Stimulated activated CD4-positive, alpha-beta T cell treated with anti-CD3 and anti-CD28 coated beads, Interleukin-1b, Interleukin-23, amount 100 ng/mL, for 1 hour (primary cell): ENCODE results near the gene LUC7L.
"Not testable (repeated sequence)": the region's sequence is repeated elsewhere in the genome, so short reads cannot be mapped to it uniquely, and the experiment has no call there.

ENCODE experiments used
- DNase-seq, 2 donors: peaks; one replicate each; pipeline ENCODE4 v3.0.0-alpha.2; 2020; ENCODE audit warnings: low read depth in 2 of 2

Gene LUC7L

DNA sequence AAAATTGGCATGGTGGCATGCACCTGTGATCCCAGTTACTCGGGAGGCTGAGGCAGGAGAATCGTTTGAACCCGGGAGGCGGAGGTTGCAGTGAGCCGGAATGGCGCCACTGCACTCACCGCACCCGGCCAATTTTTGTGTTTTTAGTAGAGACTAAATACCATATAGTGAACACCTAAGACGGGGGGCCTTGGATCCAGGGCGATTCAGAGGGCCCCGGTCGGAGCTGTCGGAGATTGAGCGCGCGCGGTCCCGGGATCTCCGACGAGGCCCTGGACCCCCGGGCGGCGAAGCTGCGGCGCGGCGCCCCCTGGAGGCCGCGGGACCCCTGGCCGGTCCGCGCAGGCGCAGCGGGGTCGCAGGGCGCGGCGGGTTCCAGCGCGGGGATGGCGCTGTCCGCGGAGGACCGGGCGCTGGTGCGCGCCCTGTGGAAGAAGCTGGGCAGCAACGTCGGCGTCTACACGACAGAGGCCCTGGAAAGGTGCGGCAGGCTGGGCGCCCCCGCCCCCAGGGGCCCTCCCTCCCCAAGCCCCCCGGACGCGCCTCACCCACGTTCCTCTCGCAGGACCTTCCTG is 49.1 kb downstream of the LUC7L start, which contains the start of gene HBQ1:
TSS of gene HBQ1 (plus strand) at position 359 of the 575 bp plus-strand sequence. CDS start at position 387, 28 bp downstream.
- DNase-seq = peak in 1 of 2 donors; percentile 32

DNA sequence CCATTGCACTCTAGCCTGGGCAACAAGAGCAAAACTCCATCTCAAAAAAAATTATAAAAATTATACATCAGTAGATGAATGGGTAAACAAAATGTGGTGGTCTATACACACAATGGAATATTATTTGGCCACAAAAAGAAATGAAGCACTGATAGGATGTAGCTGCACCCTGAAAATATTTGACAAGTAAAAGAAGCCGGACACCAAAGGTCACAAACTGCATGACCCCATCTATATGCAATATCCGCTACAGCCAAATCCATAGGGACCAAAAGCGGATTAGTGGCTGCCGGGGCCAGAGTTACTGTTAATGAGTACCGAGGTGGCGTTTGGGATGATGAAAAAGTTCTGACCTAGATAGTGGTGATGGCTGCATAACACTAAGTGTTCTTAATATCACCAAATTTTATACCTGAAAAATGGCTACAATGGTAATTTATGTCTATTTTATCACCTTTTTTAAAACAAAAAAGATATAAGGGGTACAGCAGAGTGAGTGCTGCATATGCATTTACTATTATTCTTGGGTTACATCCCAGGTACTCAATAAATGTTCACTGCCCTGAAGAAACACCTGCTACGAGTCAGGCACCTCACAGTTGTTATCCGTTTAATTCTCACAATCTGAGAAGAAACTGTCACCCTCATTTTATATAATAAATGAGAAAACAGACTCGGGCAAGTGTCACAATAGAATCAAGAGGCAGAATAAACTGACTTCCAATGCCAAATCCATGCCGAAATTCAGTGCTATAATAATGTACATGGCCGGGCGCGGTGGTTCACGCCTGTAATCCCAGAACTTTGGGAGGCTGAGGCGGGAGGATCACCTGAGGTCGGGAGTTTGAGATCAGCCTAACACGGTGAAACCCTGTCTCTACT is 49.8 kb downstream of the LUC7L start:
- no peak for DNase-seq

DNA sequence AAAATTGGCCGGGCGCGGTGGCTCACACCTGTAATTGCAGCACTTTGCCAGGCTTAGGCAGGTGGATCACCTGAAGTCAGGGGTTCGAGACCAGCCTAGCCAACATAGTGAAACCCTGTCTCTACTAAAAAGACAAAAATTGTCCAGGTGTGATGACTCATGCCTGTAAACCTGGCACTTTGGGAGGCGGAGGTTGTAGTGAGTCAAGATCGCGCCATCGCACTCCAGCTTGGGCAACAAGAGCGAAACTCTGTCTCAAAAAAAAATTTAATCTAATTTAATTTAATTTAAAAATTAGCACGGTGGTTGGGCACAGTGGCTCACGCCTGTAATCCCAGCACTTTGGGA is 50.6 kb downstream of the LUC7L start:
- DNase-seq = no peak

DNA sequence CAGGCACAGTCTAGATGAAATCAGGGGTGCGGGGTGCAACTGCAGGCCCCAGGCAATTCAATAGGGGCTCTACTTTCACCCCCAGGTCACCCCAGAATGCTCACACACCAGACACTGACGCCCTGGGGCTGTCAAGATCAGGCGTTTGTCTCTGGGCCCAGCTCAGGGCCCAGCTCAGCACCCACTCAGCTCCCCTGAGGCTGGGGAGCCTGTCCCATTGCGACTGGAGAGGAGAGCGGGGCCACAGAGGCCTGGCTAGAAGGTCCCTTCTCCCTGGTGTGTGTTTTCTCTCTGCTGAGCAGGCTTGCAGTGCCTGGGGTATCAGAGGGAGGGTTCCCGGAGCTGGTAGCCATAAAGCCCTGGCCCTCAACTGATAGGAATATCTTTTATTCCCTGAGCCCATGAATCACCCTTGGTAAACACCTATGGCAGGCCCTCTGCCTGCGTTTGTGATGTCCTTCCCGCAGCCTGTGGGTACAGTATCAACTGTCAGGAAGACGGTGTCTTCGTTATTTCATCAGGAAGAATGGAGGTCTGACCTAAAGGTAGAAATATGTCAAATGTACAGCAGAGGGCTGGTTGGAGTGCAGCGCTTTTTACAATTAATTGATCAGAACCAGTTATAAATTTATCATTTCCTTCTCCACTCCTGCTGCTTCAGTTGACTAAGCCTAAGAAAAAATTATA is 51.1 kb downstream of the LUC7L start:
- no peak for DNase-seq

DNA sequence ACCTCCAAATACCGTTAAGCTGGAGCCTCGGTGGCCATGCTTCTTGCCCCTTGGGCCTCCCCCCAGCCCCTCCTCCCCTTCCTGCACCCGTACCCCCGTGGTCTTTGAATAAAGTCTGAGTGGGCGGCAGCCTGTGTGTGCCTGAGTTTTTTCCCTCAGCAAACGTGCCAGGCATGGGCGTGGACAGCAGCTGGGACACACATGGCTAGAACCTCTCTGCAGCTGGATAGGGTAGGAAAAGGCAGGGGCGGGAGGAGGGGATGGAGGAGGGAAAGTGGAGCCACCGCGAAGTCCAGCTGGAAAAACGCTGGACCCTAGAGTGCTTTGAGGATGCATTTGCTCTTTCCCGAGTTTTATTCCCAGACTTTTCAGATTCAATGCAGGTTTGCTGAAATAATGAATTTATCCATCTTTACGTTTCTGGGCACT is 51.8 kb downstream of the LUC7L start:
- no peak for DNase-seq

DNA sequence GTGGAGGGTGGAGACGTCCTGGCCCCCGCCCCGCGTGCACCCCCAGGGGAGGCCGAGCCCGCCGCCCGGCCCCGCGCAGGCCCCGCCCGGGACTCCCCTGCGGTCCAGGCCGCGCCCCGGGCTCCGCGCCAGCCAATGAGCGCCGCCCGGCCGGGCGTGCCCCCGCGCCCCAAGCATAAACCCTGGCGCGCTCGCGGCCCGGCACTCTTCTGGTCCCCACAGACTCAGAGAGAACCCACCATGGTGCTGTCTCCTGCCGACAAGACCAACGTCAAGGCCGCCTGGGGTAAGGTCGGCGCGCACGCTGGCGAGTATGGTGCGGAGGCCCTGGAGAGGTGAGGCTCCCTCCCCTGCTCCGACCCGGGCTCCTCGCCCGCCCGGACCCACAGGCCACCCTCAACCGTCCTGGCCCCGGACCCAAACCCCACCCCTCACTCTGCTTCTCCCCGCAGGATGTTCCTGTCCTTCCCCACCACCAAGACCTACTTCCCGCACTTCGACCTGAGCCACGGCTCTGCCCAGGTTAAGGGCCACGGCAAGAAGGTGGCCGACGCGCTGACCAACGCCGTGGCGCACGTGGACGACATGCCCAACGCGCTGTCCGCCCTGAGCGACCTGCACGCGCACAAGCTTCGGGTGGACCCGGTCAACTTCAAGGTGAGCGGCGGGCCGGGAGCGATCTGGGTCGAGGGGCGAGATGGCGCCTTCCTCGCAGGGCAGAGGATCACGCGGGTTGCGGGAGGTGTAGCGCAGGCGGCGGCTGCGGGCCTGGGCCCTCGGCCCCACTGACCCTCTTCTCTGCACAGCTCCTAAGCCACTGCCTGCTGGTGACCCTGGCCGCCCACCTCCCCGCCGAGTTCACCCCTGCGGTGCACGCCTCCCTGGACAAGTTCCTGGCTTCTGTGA is 52.5 kb downstream of the LUC7L start, which contains the start of gene HBA1:
TSS of gene HBA1 (plus strand) at position 204 of the 906 bp plus-strand sequence. CDS start at position 241, 37 bp downstream.
- not testable (repeated sequence) for DNase-seq

DNA sequence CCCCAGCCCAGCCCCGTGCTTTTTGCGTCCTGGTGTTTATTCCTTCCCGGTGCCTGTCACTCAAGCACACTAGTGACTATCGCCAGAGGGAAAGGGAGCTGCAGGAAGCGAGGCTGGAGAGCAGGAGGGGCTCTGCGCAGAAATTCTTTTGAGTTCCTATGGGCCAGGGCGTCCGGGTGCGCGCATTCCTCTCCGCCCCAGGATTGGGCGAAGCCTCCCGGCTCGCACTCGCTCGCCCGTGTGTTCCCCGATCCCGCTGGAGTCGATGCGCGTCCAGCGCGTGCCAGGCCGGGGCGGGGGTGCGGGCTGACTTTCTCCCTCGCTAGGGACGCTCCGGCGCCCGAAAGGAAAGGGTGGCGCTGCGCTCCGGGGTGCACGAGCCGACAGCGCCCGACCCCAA is 53.2 kb downstream of the LUC7L start:
- DNase-seq = not testable (repeated sequence)

DNA sequence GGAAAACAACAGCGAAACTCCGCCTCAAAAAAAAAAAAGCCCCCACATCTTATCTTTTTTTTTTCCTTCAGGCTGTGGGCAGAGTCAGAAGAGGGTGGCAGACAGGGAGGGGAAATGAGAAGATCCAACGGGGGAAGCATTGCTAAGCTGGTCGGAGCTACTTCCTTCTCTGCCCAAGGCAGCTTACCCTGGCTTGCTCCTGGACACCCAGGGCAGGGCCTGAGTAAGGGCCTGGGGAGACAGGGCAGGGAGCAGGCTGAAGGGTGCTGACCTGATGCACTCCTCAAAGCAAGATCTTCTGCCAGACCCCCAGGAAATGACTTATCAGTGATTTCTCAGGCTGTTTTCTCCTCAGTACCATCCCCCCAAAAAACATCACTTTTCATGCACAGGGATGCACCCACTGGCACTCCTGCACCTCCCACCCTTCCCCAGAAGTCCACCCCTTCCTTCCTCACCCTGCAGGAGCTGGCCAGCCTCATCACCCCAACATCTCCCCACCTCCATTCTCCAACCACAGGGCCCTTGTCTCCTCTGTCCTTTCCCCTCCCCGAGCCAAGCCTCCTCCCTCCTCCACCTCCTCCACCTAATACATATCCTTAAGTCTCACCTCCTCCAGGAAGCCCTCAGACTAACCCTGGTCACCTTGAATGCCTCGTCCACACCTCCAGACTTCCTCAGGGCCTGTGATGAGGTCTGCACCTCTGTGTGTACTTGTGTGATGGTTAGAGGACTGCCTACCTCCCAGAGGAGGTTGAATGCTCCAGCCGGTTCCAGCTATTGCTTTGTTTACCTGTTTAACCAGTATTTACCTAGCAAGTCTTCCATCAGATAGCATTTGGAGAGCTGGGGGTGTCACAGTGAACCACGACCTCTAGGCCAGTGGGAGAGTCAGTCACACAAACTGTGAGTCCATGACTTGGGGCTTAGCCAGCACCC is 54.0 kb downstream of the LUC7L start:
- DNase-seq = no peak

DNA sequence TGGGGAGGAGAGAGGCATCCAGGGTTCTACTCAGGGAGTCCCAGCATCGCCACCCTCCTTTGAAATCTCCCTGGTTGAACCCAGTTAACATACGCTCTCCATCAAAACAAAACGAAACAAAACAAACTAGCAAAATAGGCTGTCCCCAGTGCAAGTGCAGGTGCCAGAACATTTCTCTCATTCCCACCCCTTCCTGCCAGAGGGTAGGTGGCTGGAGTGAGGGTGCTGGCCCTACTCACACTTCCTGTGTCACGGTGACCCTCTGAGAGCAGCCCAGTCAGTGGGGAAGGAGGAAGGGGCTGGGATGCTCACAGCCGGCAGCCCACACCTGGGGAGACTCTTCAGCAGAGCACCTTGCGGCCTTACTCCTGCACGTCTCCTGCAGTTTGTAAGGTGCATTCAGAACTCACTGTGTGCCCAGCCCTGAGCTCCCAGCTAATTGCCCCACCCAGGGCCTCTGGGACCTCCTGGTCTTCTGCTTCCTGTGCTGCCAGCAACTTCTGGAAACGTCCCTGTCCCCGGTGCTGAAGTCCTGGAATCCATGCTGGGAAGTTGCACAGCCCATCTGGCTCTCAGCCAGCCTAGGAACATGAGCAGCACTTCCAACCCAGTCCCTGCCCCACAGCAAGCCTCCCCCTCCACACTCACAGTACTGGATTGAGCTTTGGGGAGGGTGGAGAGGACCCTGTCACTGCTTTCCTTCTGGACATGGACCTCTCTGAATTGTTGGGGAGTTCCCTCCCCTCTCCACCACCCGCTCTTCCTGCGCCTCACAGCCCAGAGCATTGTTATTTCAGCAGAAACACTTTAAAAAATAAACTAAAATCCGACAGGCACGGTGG is 55.1 kb downstream of the LUC7L start:
- not testable (repeated sequence) for DNase-seq

DNA sequence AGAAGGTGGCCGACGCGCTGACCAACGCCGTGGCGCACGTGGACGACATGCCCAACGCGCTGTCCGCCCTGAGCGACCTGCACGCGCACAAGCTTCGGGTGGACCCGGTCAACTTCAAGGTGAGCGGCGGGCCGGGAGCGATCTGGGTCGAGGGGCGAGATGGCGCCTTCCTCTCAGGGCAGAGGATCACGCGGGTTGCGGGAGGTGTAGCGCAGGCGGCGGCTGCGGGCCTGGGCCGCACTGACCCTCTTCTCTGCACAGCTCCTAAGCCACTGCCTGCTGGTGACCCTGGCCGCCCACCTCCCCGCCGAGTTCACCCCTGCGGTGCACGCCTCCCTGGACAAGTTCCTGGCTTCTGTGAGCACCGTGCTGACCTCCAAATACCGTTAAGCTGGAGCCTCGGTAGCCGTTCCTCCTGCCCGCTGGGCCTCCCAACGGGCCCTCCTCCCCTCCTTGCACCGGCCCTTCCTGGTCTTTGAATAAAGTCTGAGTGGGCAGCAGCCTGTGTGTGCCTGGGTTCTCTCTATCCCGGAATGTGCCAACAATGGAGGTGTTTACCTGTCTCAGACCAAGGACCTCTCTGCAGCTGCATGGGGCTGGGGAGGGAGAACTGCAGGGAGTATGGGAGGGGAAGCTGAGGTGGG is 55.9 kb downstream of the LUC7L start:
- not testable (repeated sequence) for DNase-seq

DNA sequence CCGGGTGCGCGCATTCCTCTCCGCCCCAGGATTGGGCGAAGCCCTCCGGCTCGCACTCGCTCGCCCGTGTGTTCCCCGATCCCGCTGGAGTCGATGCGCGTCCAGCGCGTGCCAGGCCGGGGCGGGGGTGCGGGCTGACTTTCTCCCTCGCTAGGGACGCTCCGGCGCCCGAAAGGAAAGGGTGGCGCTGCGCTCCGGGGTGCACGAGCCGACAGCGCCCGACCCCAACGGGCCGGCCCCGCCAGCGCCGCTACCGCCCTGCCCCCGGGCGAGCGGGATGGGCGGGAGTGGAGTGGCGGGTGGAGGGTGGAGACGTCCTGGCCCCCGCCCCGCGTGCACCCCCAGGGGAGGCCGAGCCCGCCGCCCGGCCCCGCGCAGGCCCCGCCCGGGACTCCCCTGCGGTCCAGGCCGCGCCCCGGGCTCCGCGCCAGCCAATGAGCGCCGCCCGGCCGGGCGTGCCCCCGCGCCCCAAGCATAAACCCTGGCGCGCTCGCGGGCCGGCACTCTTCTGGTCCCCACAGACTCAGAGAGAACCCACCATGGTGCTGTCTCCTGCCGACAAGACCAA is 56.8 kb downstream of the LUC7L start, which contains the start of gene HBA2:
TSS of gene HBA2 (plus strand) at position 503 of the 568 bp plus-strand sequence. CDS start at position 540, 37 bp downstream.
- DNase-seq = not testable (repeated sequence)

DNA sequence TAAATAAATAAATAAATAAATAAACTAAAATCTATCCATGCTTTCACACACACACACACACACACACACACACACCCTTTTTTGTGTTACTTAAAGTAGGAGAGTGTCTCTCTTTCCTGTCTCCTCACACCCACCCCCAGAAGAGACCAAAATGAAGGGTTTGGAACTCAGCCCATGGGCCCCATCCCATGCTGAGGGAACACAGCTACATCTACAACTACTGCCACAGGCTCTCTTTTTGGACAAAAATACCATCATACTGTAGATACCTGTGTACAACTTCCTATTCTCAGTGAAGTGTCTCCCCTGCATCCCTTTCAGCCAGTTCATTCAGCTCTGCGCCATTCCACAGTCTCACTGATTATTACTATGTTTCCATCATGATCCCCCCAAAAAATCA is 58.5 kb downstream of the LUC7L start:
- no peak for DNase-seq

DNA sequence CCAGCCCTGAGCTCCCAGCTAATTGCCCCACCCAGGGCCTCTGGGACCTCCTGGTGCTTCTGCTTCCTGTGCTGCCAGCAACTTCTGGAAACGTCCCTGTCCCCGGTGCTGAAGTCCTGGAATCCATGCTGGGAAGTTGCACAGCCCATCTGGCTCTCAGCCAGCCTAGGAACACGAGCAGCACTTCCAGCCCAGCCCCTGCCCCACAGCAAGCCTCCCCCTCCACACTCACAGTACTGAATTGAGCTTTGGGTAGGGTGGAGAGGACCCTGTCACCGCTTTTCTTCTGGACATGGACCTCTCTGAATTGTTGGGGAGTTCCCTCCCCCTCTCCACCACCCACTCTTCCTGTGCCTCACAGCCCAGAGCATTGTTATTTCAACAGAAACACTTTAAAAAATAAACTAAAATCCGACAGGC is 59.2 kb downstream of the LUC7L start:
- not testable (repeated sequence) for DNase-seq

DNA sequence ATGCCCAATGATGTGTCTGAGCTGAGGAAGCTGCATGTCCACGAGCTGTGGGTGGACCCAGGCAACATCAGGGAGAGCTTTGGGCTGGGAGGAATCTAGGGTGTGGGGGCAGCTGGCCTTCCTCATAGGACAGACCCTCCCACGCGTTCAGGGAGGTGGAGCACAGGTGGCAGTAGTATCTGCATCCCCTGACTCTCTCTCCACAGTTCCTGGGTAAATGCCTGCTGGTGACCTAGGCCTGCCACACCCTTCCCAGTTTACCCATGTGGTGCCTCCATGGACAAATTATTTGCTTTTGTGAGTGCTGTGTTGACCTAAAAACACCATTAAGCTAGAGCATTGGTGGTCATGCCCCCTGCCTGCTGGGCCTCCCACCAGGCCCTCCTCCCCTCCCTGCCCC is 60.2 kb downstream of the LUC7L start:
- DNase-seq = no peak

DNA sequence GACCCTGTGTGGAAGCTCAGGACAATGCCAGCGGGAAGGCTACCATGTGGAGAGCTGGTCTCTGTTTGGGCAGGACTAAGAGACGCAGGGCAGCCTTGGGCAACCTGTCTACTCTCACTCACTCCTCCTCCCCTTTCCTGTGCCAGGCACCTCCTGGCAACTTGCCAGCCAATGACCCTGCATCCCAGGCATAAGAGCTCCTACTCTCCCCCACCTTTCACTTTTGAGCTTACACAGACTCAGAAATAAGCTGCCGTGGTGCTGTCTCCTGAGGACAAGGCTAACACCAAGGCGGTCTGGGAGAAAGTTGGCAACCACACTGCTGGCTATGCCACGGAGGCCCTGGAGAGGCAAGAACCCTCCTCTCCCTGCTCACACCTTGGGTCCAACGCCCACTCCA is 60.8 kb downstream of the LUC7L start:
- DNase-seq = no peak

DNA sequence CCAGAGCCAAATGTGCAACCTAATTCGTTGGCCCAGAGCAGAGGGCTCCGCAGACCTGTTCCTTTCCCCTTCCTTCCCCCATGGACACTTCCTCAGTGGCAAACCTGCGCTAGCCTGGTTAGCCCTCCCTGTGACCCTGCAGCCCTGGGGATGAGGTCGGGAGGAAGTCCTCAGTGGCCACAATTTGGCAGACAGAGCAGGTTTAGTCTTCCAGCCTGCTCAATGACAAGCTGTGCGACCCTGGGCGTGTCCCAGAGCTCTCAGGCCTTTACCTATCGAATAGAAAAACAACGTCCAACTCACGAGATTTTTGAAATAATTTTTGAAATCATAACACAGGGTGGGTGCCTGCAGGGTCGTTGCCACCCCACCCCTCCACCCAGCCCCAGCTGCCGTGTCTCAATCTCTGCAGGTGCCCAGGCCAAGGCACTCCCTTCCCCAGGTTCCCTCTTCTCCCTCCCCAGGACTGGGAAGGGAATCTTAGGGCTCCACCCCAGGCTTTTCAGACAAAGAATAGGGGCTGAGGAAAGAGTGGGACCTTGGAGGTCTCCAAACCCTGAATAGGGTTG is 62.0 kb downstream of the LUC7L start:
- DNase-seq = no peak

DNA sequence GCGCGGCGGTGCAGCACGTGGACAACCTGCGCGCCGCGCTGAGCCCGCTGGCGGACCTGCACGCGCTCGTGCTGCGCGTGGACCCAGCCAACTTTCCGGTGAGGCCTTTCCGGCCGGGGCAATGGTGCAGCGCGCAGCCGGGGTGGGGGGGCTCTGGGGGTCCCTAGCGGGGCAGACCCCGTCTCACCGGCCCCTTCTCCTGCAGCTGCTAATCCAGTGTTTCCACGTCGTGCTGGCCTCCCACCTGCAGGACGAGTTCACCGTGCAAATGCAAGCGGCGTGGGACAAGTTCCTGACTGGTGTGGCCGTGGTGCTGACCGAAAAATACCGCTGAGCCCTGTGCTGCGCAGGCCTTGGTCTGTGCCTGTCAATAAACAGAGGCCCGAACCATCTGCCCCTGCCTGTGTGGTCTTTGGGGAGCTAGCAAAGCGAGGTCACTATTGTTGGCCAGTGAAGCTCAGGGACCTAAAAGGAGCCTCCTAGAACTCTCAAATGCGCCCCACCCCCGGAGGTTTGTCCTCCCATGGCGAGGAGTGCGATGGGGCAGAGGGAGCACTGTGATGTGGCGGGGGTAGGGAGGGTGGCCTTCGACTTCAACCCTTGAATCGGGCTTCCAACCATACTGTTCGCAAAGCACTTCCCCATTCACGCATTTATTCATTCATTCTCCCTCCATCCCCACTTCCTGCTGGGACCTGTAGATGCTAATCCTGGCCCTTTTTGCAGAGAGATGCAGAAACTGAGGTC is 62.7 kb downstream of the LUC7L start:
- DNase-seq = no peak
